Fibroblast of skin of scalp (primary cell): Measurements from ENCODE around the gene SUN2.

Source experiments
- DNase-seq: peaks from one replicate; pipeline ENCODE4 v3.0.0-alpha.2; 2013

The SUN2 gene

DNA sequence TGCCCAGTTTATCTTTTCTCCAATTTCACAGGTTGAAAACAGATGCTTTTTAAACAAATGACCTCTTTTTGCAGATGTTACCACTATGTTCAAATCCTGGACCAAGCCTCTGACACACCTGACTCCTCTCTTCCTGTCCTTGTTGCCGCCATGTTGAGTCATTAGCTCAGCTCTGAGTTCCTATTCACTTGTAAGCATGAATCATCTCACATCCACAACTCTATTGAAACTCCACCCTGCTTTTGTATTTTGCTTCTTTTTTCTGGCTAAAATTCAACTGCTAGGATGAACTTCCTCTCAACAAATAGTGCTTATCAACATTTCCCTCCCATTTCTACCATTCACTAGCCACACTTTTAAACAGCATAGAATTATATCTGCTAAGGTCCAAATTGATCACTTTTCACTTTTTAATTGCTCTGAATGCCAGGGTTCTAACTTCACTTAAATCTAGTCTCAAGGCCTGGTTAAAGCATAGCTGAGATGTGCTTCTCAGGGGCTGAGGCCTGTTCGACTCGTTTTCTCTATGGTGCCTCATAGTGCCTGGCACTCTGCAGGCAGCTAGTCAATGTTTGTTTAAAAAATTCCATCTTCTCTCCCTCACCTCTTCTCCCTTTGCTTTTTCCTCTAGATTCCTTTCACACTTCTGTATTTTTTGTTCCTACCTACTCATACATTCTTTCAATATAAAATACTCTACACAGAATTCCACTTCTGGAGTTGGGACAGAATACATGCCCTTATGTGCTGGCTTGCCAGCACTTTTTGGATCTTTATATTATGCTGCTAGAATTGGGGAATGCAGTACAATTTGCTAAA lies 59.0 kb downstream of the SUN2 start:
- peak; percentile 67 for DNase-seq

DNA sequence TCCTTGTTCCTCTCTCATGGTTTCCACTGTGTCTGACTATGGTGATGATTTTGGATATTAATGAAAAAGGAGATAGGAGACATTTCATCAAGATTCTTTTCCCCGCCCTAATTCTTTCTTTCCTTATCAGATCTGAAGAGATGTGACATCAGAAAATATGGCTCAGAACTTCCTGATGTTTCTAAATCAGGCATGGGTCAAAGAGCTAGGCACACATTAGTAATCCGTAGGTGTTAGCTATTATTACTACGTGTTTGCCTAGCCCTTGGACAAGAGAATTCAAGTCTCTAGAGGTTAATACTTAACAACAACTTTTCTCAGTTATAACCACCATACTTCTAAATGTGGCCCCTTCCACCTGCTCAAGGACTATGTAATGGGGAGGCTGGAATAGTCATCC lies 60.9 kb downstream of the SUN2 start:
- DNase-seq, result no peak

GRCh38 chr22:38694049-38694448 lies 61.7 kb downstream of the SUN2 start:
- no peak for DNase-seq

DNA sequence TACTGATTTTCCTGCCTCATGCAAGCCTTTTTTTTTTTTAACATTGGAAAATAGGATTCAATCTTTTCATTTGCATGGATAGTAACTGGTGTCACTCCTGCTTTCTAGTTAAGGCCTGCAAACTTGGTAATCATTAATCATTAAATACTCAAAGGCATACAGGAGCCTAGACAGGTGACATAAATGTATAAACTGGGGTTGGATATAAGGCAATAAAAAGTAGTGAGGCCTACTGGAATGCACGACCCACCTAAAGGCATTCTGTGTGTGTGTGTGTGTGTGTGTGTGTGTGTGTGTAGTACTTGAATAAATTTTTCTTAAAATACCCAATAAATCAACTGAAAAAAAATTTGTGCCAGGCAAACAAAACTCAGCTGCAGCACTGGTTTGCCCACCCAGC lies 66.1 kb downstream of the SUN2 start:
- DNase-seq, result no peak

DNA sequence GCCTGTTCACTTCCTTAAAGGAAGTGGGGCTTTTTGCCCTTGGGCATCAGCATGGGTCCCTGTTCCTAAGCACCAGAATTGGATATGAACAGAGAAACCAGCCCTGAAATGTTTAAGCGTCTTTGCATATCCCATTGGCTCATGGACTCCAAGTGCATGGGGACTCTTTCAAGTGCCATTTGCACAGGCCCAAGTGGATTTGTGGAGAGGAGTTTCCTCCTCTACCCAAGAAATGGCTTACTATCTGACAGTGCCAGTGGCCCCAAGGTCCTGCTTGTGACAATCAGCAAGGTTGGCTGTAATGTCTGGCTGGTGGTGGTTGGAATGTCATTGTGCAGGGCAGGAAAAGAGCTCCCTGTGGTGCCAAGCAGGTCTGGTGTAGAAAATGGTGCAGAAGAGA lies 70.0 kb downstream of the SUN2 start:
- no peak for DNase-seq

DNA sequence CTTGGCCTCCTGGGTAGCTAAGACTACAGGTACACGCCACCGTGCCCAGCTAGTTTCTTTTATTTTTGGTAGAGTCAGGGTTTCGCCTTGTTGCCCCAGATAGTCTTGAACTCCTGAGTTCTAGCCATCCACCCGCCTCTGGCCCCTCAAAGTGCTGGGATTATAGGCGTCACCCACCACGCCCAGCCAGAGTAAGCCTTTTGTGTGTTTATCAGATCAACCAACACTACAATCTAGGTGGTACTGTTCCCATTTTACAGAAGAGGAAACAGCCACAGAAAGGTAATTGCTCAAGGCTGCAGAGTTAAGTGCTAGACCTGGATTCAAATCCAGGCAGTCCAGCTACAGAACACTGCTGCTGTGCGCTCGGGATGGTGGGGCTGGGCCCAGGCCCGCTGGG lies 70.9 kb downstream of the SUN2 start:
- DNase-seq, result no peak
